B cell (primary cell): ENCODE measurements around the gene BMAL1. TPM values are rescaled to one million over a fixed set of nuclear protein-coding genes. Genes with fewer than 3 reads are reported as not detected.

Source experiments
- ATAC-seq: fragments of 200-7000 bp; cut with Tn5 transposase; one replicate; pipeline ENCODE4 v1.10.0; 2021; ENCODE audit warnings: low read depth, mild to moderate bottlenecking, moderate number of reproducible peaks, moderate library complexity
- CTCF ChIA-PET: fragments of 350-600 bp; sonication (Branson Sonifier 250); formaldehyde crosslinking; loops from one replicate; lab custom pipeline; 2021; ENCODE audit warnings: antibody characterized with exemption, inconsistent platforms; lab: Charles Lee
- POLR2A ChIA-PET: fragments of 350-600 bp; sonication (Branson Sonifier 250); formaldehyde crosslinking; loops from one replicate; lab custom pipeline; 2021; ENCODE audit warnings: antibody characterized with exemption; lab: Charles Lee
- DNase-seq: peaks from one replicate; pipeline ENCODE4 v3.0.0; 2013
- H2AFZ ChIP-seq: 2 replicates; pipeline ENCODE4 v1.6.1; 2012; ENCODE audit warnings: mild to moderate bottlenecking, low read depth, low read length; ENCODE audit not compliant: insufficient read depth, poor library complexity, severe bottlenecking
- H3K27ac ChIP-seq, 2 donors: 1 replicate in 1 of 2; 2 replicates in 1 of 2; pipeline ENCODE4 v1.5.1; 2012 to 2013; ENCODE audit warnings: low read length in 2 of 2, mild to moderate bottlenecking in 2 of 2, moderate library complexity in 1 of 2
- H3K27me3 ChIP-seq, 4 experiments: fragments of 200-600 bp in 1 of 4; sonication (generic) in 1 of 4; replicated peaks in 1 of 4; 1 replicate in 2 of 4; 2 replicates in 2 of 4; pipeline versions ENCODE4 v1.6.1 to v1.7.0; 2013 to 2016; ENCODE audit warnings: low read length in 3 of 4, mild to moderate bottlenecking in 2 of 4, mixed read lengths in 1 of 4, moderate library complexity in 1 of 4; ENCODE audit not compliant: insufficient read depth in 4 of 4, control insufficient read depth in 3 of 4; ENCODE audit errors: control extremely low read depth in 1 of 4
- H3K36me3 ChIP-seq, 2 experiments: replicated peaks in 1 of 2; 1 replicate in 1 of 2; 2 replicates in 1 of 2; pipeline versions ENCODE4 v1.6.1 to v1.7.1; 2013; ENCODE audit warnings: low read length in 1 of 2; ENCODE audit not compliant: insufficient read depth in 2 of 2, control insufficient read depth in 1 of 2; ENCODE audit errors: control extremely low read depth in 1 of 2, extremely low read depth in 1 of 2
- H3K4me1 ChIP-seq, 2 donors: fragments of 200-600 bp in 1 of 2; sonication (generic) in 1 of 2; 1 replicate in 1 of 2; 2 replicates in 1 of 2; pipeline versions ENCODE4 v1.5.1 to v1.6.1; 2013 to 2017; ENCODE audit warnings: low read length in 2 of 2; ENCODE audit not compliant: control insufficient read depth in 2 of 2, insufficient read depth in 2 of 2
- H3K4me2 ChIP-seq: replicated peaks from 2 replicates; pipeline ENCODE3; 2012; ENCODE audit warnings: mild to moderate bottlenecking, low read depth, low read length; ENCODE audit not compliant: poor library complexity, severe bottlenecking
- H3K4me3 ChIP-seq, 5 experiments: fragments of 200-600 bp in 1 of 5; sonication (generic) in 1 of 5; 1 replicate in 3 of 5; 2 replicates in 2 of 5; pipeline versions ENCODE4 v1.5.1 to v1.7.0; 2011 to 2016; ENCODE audit warnings: low read length in 4 of 5, mild to moderate bottlenecking in 4 of 5, low read depth in 2 of 5, control low read depth in 1 of 5, moderate library complexity in 1 of 5; ENCODE audit not compliant: insufficient read depth in 1 of 5; ENCODE audit errors: control extremely low read depth in 1 of 5, extremely low read depth in 1 of 5
- H3K79me2 ChIP-seq: fragments of 200-600 bp; sonication (generic); one replicate; pipeline ENCODE4 v1.6.0; 2016; ENCODE audit warnings: low read length; ENCODE audit not compliant: control insufficient read depth, insufficient read depth
- H3K9ac ChIP-seq: fragments of 200-600 bp; sonication (generic); 2 replicates; pipeline ENCODE4 v1.6.1; 2017; ENCODE audit warnings: mild to moderate bottlenecking, low read length, moderate library complexity
- H3K9me3 ChIP-seq, 3 donors: one replicate each; pipeline versions ENCODE4 v1.6.1 to v1.7.1; 2013; ENCODE audit warnings: low read length in 2 of 3; ENCODE audit not compliant: control insufficient read depth in 2 of 3, insufficient read depth in 1 of 3; ENCODE audit errors: control extremely low read depth in 1 of 3
- H4K20me1 ChIP-seq: 2 replicates; pipeline ENCODE4 v1.6.0; 2012; ENCODE audit warnings: mild to moderate bottlenecking, low read length; ENCODE audit not compliant: insufficient read depth, control insufficient read depth, poor library complexity, severe bottlenecking
- H3K27ac Mint-ChIP-seq: one replicate; pipeline ENCODE4 v1.8.0; 2021; ENCODE audit warnings: mixed read lengths
- H3K27me3 Mint-ChIP-seq: one replicate; pipeline ENCODE4 v1.8.0; 2021; ENCODE audit warnings: mixed read lengths
- H3K4me1 Mint-ChIP-seq: one replicate; pipeline ENCODE4 v1.8.0; 2021; ENCODE audit warnings: mixed read lengths
- H3K4me3 Mint-ChIP-seq: one replicate; pipeline ENCODE4 v1.8.0; 2021; ENCODE audit warnings: mixed read lengths
- H3K9me3 Mint-ChIP-seq: one replicate; pipeline ENCODE4 v1.8.0; 2022; ENCODE audit warnings: mixed read lengths; ENCODE audit not compliant: insufficient read depth
- CTCF ChIP-seq: fragments of 200-600 bp; IDR thresholded peaks from one replicate; pipeline ENCODE4 v1.8.0; 2022; ENCODE audit warnings: antibody characterized with exemption, mild to moderate bottlenecking
- EZH2 ChIP-seq: IDR thresholded peaks from 2 replicates; pipeline ENCODE4 v1.6.1; 2012; ENCODE audit warnings: borderline replicate concordance, low read depth, mild to moderate bottlenecking, moderate library complexity, low read length; ENCODE audit not compliant: insufficient read depth, poor library complexity, severe bottlenecking
- WGBS: methylation state at CpG from one replicate; pipeline ENCODE4 v1.1.5; 2013; ENCODE audit warnings: missing lambda C conversion rate; ENCODE audit not compliant: insufficient coverage; 5-methylcytosine and 5-hydroxymethylcytosine counted together
- intact Hi-C: fragments of 100-400 bp; cut with micrococcal nuclease; formaldehyde crosslinking; loops from one replicate; pipeline ENCODE4 v1.10.0; 2022
- polyA plus RNA-seq: library from polyadenylated mRNA; depleted of rRNA; stranded (reverse); fragments of >200 nt; gene quantifications from 2 replicates; pipeline ENCODE4 v1.2.3, GENCODE V29; 2012
- total RNA-seq, 2 donors: library from RNA; stranded (reverse); fragments of 120-200 nt in 1 of 2; gene quantifications; 1 replicate in 1 of 2; 2 replicates in 1 of 2; pipeline versions ENCODE4 v1.2.3 to v1.2.4, GENCODE V29; 2013 to 2022

Gene BMAL1
- total and polyA plus RNA-seq, 2 donors (not counting 1 experiment from before 2014, with no cell fraction given), result 8.6 to 39.1 TPM

- ChIA-PET POLR2A (no interaction called here), CTCF (interaction anchor here (0.7 to 5.1 kb wide), 12 partner anchors 10 to 370 kb away, joined by 3 to 48 read pairs (median 4); no protein-coding TSS in a partner anchor)
- Histone ChIP-seq H3K4me2 (no peak overlapping the region), H3K4me1 (peaks cover 14 to 17% of the 10 kb centered on the region in 2 donors), H2AFZ (no peak overlapping the region), H3K4me3 (no peak overlapping the region), H3K36me3 (peaks cover 0 to 1% of the 10 kb centered on the region in 2 experiments), H3K9me3 (no peaks in the 10 kb centered on the region), H3K27me3 (no peaks in the 10 kb centered on the region), H3K9ac (no peak overlapping the region), H3K27ac (no peak overlapping the region), H4K20me1 (peaks cover 24% of the 10 kb centered on the region), H3K79me2 (peaks cover 2% of the 10 kb centered on the region)
- Mint-ChIP-seq H3K4me1 (peaks cover 42% of the 10 kb centered on the region), H3K4me3 (no peak overlapping the region), H3K27ac (no peak overlapping the region), H3K27me3 (no peaks in the 10 kb centered on the region), H3K9me3 (no peaks in the 10 kb centered on the region)
- WGBS, result 80% methylated on average over 5 of the region's 6 CpGs
- TF ChIP-seq EZH2, result no peak
- no peak for DNase-seq
- no peak for ATAC-seq
- intact Hi-C loops, result loop anchor here (2.0 to 10.0 kb wide), 3 partner anchors 99 to 151 kb away; no protein-coding TSS in a partner anchor
These were observed 56.6 kb downstream of the BMAL1 start for GRCh38 chr11:13334034-13334786.

GRCh38 chr11:13335319-13335718 lies 57.7 kb downstream of the BMAL1 start:
- intact Hi-C loops, result loop anchor here (2.0 to 10.0 kb wide), 4 partner anchors 58 to 153 kb away; partner anchors contain the start of gene BMAL1
- H3K4me3 Mint-ChIP-seq, result no peak overlapping the region
- Histone ChIP-seq H3K27me3 (no peaks in the 10 kb centered on the region), H3K27ac (no peak overlapping the region), H3K4me3 (no peak overlapping the region), H3K4me1 (peaks cover 14 to 17% of the 10 kb centered on the region in 2 donors), H3K9me3 (no peaks in the 10 kb centered on the region), H3K36me3 (peaks cover 0 to 1% of the 10 kb centered on the region in 2 experiments), H3K79me2 (peaks cover 11% of the 10 kb centered on the region), H3K9ac (no peak overlapping the region), H4K20me1 (peaks cover 29% of the 10 kb centered on the region), H2AFZ (no peak overlapping the region), H3K4me2 (no peak overlapping the region)
- H3K27ac Mint-ChIP-seq, result no peak overlapping the region
- WGBS, result 19% methylated on average over 4 of the region's 5 CpGs
- POLR2A ChIA-PET, result no interaction called here
- ATAC-seq, result peak; percentile 68
- H3K4me1 Mint-ChIP-seq, result peaks cover 49% of the 10 kb centered on the region
- DNase-seq, result peak; percentile 68
- H3K27me3 Mint-ChIP-seq, result no peaks in the 10 kb centered on the region
- TF ChIP-seq CTCF, result peak; percentile 81
- TF ChIP-seq EZH2, result no peak
- no peaks in the 10 kb centered on the region for H3K9me3 Mint-ChIP-seq
- CTCF ChIA-PET, result interaction anchor here (0.6 to 5.1 kb wide), 27 partner anchors 9 to 736 kb away, joined by 3 to 48 read pairs (median 4); no protein-coding TSS in a partner anchor
